HUES48 (cell line): Measurements from ENCODE around the gene CELA3A.

Experiments used
- H3K27ac ChIP-seq: one replicate; pipeline ENCODE4 v1.7.0; 2013; ENCODE audit warnings: low read depth, low read length, inconsistent platforms
- H3K27me3 ChIP-seq: 2 replicates; pipeline ENCODE4 v1.6.1; 2013; ENCODE audit warnings: mild to moderate bottlenecking, low read length; ENCODE audit not compliant: control insufficient read depth, insufficient read depth
- H3K36me3 ChIP-seq: 2 replicates; pipeline ENCODE4 v1.6.1; 2013; ENCODE audit warnings: low read length; ENCODE audit not compliant: control insufficient read depth, insufficient read depth
- H3K4me1 ChIP-seq: 2 replicates; pipeline ENCODE4 v1.6.1; 2013; ENCODE audit warnings: mild to moderate bottlenecking, low read length; ENCODE audit not compliant: control insufficient read depth, insufficient read depth
- H3K4me3 ChIP-seq: 2 replicates; pipeline ENCODE4 v1.5.1; 2013; ENCODE audit warnings: mild to moderate bottlenecking, low read depth, low read length
- H3K9ac ChIP-seq: 2 replicates; pipeline ENCODE4 v1.6.1; 2013; ENCODE audit warnings: mild to moderate bottlenecking, low read depth, low read length, moderate library complexity
- H3K9me3 ChIP-seq: 2 replicates; pipeline ENCODE4 v1.6.1; 2013; ENCODE audit warnings: low read length; ENCODE audit not compliant: control insufficient read depth, insufficient read depth

Gene CELA3A, protein sequence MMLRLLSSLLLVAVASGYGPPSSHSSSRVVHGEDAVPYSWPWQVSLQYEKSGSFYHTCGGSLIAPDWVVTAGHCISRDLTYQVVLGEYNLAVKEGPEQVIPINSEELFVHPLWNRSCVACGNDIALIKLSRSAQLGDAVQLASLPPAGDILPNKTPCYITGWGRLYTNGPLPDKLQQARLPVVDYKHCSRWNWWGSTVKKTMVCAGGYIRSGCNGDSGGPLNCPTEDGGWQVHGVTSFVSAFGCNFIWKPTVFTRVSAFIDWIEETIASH

DNA sequence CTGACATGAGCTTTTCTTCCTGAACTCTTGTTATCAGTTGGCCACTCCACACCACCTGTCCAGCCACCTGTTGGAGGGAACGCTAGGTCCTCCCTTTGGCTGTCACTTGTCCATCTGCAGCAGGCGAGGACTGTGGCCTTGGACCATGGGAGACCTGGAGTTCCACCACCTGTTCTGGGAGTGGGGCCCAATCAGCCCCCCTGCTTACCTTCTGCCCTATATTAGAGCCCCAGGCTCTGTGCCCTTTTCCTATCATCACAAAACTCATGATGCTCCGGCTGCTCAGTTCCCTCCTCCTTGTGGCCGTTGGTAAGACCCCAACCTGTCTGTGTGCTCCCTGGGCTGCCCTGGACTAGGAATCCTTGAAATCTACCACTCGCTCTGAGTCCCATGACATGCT lies at the start of gene CELA3A:
Gene CELA3A (plus strand): TSS at position 249 of the 400 bp plus-strand sequence. CDS start 18 bp downstream, at position 267.
- Histone ChIP-seq H3K9ac (no peak within 1 kb of the TSS), H3K27me3 (no peaks in the 10 kb centered on the region), H3K4me3 (no peak within 1 kb of the TSS), H3K9me3 (no peaks in the 10 kb centered on the region), H3K4me1 (no peaks in the 10 kb centered on the region), H3K27ac (no peak within 1 kb of the TSS), H3K36me3 (no peaks in the 10 kb centered on the region)

GRCh38 chr1:21952786-21953520 lies 48.5 kb upstream of the CELA3A start:
- Histone ChIP-seq H3K27me3 (no peaks in the 10 kb centered on the region), H3K9ac (no peak overlapping the region), H3K36me3 (no peaks in the 10 kb centered on the region), H3K9me3 (no peaks in the 10 kb centered on the region), H3K4me3 (no peak overlapping the region), H3K4me1 (peaks cover 14% of the 10 kb centered on the region), H3K27ac (no peak overlapping the region)

DNA sequence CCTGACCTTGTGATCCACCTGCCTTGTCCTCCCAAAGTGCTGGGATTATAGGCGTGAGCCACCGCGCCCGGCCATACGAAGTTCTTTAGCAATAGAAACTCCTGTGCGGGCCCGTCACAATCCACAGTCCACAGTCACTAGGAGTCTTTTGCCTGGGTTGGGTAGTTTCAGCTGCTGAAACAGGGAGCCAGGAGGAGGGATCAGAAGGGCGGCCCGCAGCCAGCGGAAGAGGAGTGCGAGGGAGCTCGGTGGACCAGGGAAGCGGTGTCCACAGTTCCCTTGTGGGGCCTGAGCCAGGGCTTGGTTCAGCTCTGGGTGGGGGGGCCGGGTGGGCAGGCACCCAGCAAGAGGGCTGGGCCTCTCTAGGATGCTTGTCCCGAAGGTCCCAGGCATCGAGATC lies 46.4 kb upstream of the CELA3A start:
- no peaks in the 10 kb centered on the region for H3K27me3 ChIP-seq
- H3K9me3 ChIP-seq = no peaks in the 10 kb centered on the region
- H3K27ac ChIP-seq = no peak overlapping the region
- H3K4me3 ChIP-seq = no peak overlapping the region
- H3K4me1 ChIP-seq = peaks cover 14% of the 10 kb centered on the region
- H3K36me3 ChIP-seq = no peaks in the 10 kb centered on the region
- H3K9ac ChIP-seq = no peak overlapping the region

- Histone ChIP-seq H3K36me3 (no peaks in the 10 kb centered on the region), H3K27me3 (no peaks in the 10 kb centered on the region), H3K27ac (no peak overlapping the region), H3K9me3 (no peaks in the 10 kb centered on the region), H3K4me1 (peaks cover 14% of the 10 kb centered on the region), H3K4me3 (no peak overlapping the region), H3K9ac (no peak overlapping the region)
Measured at GRCh38 chr1:21955501-21956281, 45.8 kb upstream of the CELA3A start.

GRCh38 chr1:21956720-21957552 lies 44.5 kb upstream of the CELA3A start:
- Histone ChIP-seq H3K4me1 (peaks cover 14% of the 10 kb centered on the region), H3K36me3 (no peaks in the 10 kb centered on the region), H3K4me3 (no peak overlapping the region), H3K9ac (no peak overlapping the region), H3K27me3 (no peaks in the 10 kb centered on the region), H3K27ac (no peak overlapping the region), H3K9me3 (no peaks in the 10 kb centered on the region)

DNA sequence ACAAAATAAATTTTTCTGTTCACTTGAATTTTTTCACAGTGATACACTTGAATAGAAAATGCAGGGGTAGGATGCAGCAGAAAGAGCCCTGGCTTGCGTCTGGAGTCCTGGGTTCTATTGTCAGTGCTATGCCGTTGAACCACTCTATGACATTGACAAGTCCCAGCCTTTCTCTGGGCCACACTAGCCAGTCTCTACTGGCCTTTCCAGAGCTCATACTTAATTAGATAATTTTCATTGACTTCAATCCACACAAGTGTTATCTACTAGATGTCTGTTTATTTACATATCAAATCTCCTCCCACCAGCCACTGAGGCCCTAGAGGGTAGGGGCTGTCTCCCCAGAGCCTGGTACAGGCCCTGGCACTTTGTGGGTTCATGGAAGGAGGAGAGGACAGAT lies 40.1 kb upstream of the CELA3A start:
- Histone ChIP-seq H3K27ac (no peak overlapping the region), H3K27me3 (no peaks in the 10 kb centered on the region), H3K9me3 (no peaks in the 10 kb centered on the region), H3K9ac (no peak overlapping the region), H3K4me3 (no peak overlapping the region), H3K36me3 (no peaks in the 10 kb centered on the region), H3K4me1 (peaks cover 10% of the 10 kb centered on the region)

- H3K27ac ChIP-seq = no peak overlapping the region
- peaks cover 6% of the 10 kb centered on the region for H3K4me1 ChIP-seq
- H3K9ac ChIP-seq = no peak overlapping the region
- H3K9me3 ChIP-seq = no peaks in the 10 kb centered on the region
- no peaks in the 10 kb centered on the region for H3K36me3 ChIP-seq
- H3K27me3 ChIP-seq = no peaks in the 10 kb centered on the region
- H3K4me3 ChIP-seq = no peak overlapping the region
Measured at GRCh38 chr1:21961799-21962198, 39.7 kb upstream of the CELA3A start.

- 0 out of 2 replicates have a peak overlapping the region, but pooled peaks have one; percentile 11 for H3K4me3 ChIP-seq
- H3K9ac ChIP-seq = no peak overlapping the region
Measured at GRCh38 chr1:21963477-21964217, 37.8 kb upstream of the CELA3A start.

GRCh38 chr1:21966247-21967000 lies 35.0 kb upstream of the CELA3A start:
- Histone ChIP-seq H3K27me3 (no peaks in the 10 kb centered on the region), H3K27ac (no peak overlapping the region), H3K9me3 (no peaks in the 10 kb centered on the region), H3K9ac (no peak overlapping the region), H3K4me3 (no peak overlapping the region), H3K4me1 (peaks cover 6% of the 10 kb centered on the region), H3K36me3 (no peaks in the 10 kb centered on the region)

More at GRCh38 chr1:21963477-21964217, 37.8 kb upstream of the CELA3A start:
- H3K27ac ChIP-seq = no peak overlapping the region
- H3K36me3 ChIP-seq = no peaks in the 10 kb centered on the region
- no peaks in the 10 kb centered on the region for H3K27me3 ChIP-seq
- H3K4me1 ChIP-seq = peaks cover 6% of the 10 kb centered on the region
- H3K9me3 ChIP-seq = no peaks in the 10 kb centered on the region
